SJSA1 (cell line): Measurements from ENCODE around the gene ZNF662. TPM values are rescaled to one million over a fixed set of nuclear protein-coding genes. Genes with fewer than 3 reads are reported as not detected.

Source experiments
- DNase-seq, 2 experiments: peaks; one replicate each; pipeline ENCODE4 v3.0.0-alpha.2; 2015 to 2020; ENCODE audit warnings: low spot score in 2 of 2, low read depth in 1 of 2
- H3K27ac ChIP-seq: fragments of 250-450 bp; sonication (Bioruptor Pico); 2 replicates; pipeline ENCODE4 v1.5.1; 2020; ENCODE audit warnings: mild to moderate bottlenecking, moderate library complexity
- H3K27me3 ChIP-seq: fragments of 250-450 bp; sonication (Bioruptor Pico); replicated peaks from 2 replicates; pipeline ENCODE4 v1.5.1; 2020; ENCODE audit warnings: mild to moderate bottlenecking, moderate library complexity
- H3K36me3 ChIP-seq: fragments of 250-450 bp; sonication (Bioruptor Pico); 2 replicates; pipeline ENCODE4 v1.5.1; 2020; ENCODE audit warnings: mild to moderate bottlenecking
- H3K4me1 ChIP-seq: fragments of 250-450 bp; sonication (Bioruptor Pico); replicated peaks from 2 replicates; pipeline ENCODE4 v1.6.1; 2021; ENCODE audit warnings: mild to moderate bottlenecking
- H3K4me3 ChIP-seq: fragments of 250-450 bp; sonication (Bioruptor Pico); 2 replicates; pipeline ENCODE4 v1.5.1; 2020; ENCODE audit warnings: mild to moderate bottlenecking
- H3K9me3 ChIP-seq: fragments of 250-450 bp; sonication (Bioruptor Pico); replicated peaks from 2 replicates; pipeline ENCODE4 v1.5.1; 2020; ENCODE audit warnings: mild to moderate bottlenecking
- total RNA-seq: library from RNA; depleted of rRNA; stranded (reverse); fragments of >200 nt; shearing (Covaris generic); gene quantifications from 2 replicates; pipeline ENCODE4 v1.2.3, GENCODE V29; 2014; rRNA removed

ZNF662 gene
- total RNA-seq, result not detected in 2 replicates

DNA sequence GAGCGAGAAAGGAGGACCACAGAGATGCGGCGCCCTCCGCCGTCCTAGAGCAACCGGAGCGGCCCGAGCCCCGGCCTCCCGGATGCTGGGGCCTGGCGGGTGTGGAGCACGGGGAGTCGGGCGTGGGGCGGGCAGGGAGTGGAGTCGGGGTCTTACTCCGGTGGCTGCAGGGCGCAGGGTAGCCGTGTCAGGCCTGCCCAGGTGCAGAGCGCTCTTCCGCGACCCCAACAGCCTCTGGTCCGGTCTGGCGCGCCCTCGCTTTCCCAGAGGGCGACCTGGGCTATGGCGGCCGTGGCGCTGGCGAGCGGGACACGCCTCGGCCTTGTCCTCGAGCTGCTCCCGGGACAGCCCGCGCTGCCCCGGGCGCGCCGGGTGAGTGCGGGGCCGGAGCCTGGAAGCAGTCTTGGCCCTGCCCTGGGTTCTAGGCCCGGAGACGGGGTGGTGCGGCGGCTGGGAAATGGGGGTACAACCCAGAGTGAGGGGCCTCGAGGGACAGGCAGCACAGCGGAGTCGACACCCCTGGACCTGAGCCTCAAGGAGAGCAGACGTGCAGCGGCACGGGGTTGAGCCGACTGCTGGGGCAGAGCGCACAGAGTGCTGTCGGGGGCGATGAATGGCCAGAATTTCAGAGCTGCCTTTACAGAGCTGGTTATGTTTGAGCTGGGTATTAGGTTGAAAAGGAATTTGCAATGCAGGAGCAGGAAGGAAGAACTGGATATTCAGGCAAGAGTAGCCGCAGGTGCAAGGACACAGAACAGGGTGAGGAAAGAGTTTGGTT is at the start of gene ZNF662:
ZNF662 (plus strand) TSS at position 73 of the 778 bp plus-strand sequence. CDS start 1,973 bp downstream, outside the sequence.
- no peak within 1 kb of the TSS for H3K27ac ChIP-seq
- no peak for DNase-seq

GRCh38 chr3:42856544-42856943 is 49.4 kb upstream of the ZNF662 start:
- H3K27me3 ChIP-seq, result no peaks in the 10 kb centered on the region
- no peak overlapping the region for H3K27ac ChIP-seq
- no peak overlapping the region for H3K4me3 ChIP-seq
- H3K4me1 ChIP-seq, result no peaks in the 10 kb centered on the region
- no peaks in the 10 kb centered on the region for H3K36me3 ChIP-seq
- H3K9me3 ChIP-seq, result no peaks in the 10 kb centered on the region
- no peak for DNase-seq

More for the DNA sequence above, at the start of gene ZNF662:
- H3K36me3 ChIP-seq, result no peaks in the 10 kb centered on the region
- no peaks in the 10 kb centered on the region for H3K27me3 ChIP-seq
- no peak within 1 kb of the TSS for H3K4me3 ChIP-seq
- no peaks in the 10 kb centered on the region for H3K4me1 ChIP-seq
- H3K9me3 ChIP-seq, result no peaks in the 10 kb centered on the region

- Histone ChIP-seq H3K9me3 (no peaks in the 10 kb centered on the region), H3K27me3 (no peaks in the 10 kb centered on the region), H3K36me3 (no peaks in the 10 kb centered on the region), H3K4me1 (no peaks in the 10 kb centered on the region), H3K4me3 (no peak overlapping the region), H3K27ac (no peak overlapping the region)
- no peak for DNase-seq
Measured at GRCh38 chr3:42864321-42864950, 41.5 kb upstream of the ZNF662 start.

GRCh38 chr3:42865256-42865655 is 40.7 kb upstream of the ZNF662 start:
- Histone ChIP-seq H3K27me3 (no peaks in the 10 kb centered on the region), H3K4me3 (no peak overlapping the region)
- no peak for DNase-seq

GRCh38 chr3:42867138-42867537 is 38.8 kb upstream of the ZNF662 start:
- Histone ChIP-seq H3K4me1 (no peaks in the 10 kb centered on the region), H3K36me3 (no peaks in the 10 kb centered on the region), H3K9me3 (no peaks in the 10 kb centered on the region), H3K4me3 (no peak overlapping the region), H3K27me3 (no peaks in the 10 kb centered on the region), H3K27ac (no peak overlapping the region)
- no peak for DNase-seq

More at GRCh38 chr3:42865256-42865655, 40.7 kb upstream of the ZNF662 start:
- no peaks in the 10 kb centered on the region for H3K36me3 ChIP-seq
- H3K9me3 ChIP-seq, result no peaks in the 10 kb centered on the region
- H3K27ac ChIP-seq, result no peak overlapping the region
- H3K4me1 ChIP-seq, result no peaks in the 10 kb centered on the region

- Histone ChIP-seq H3K4me3 (no peak overlapping the region), H3K36me3 (no peaks in the 10 kb centered on the region), H3K9me3 (no peaks in the 10 kb centered on the region), H3K27me3 (no peaks in the 10 kb centered on the region), H3K4me1 (no peaks in the 10 kb centered on the region), H3K27ac (no peak overlapping the region)
- DNase-seq, result no peak
Measured at GRCh38 chr3:42868841-42869240, 37.1 kb upstream of the ZNF662 start.

- H3K27ac ChIP-seq, result no peak overlapping the region
Measured at GRCh38 chr3:42871592-42872196, 34.2 kb upstream of the ZNF662 start.

DNA sequence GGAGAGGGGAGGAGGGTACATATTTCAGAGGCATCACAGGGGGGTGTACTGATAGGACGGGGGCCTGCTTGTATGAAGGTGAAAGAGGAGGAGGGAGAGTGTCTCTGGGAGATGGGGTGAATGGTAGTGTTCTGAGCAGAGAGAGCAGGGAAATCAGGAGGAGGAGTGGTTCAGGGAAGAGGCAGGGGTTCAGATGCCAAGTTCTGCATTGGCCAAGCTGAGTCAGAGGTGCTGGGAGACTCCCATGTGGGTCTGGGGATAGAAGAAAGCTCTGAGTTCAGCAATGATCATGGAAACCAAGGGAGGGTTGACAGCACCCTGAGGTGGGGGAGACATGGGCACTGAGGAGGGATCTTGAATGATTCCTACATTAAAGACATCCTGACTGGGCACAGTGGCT is 33.2 kb upstream of the ZNF662 start:
- Histone ChIP-seq H3K27me3 (no peaks in the 10 kb centered on the region), H3K9me3 (no peaks in the 10 kb centered on the region), H3K4me1 (no peaks in the 10 kb centered on the region), H3K36me3 (no peaks in the 10 kb centered on the region), H3K4me3 (no peak overlapping the region), H3K27ac (no peak overlapping the region)
- no peak for DNase-seq

More at GRCh38 chr3:42871592-42872196, 34.2 kb upstream of the ZNF662 start:
- no peak for DNase-seq
- H3K27me3 ChIP-seq, result no peaks in the 10 kb centered on the region
- no peaks in the 10 kb centered on the region for H3K36me3 ChIP-seq
- no peaks in the 10 kb centered on the region for H3K4me1 ChIP-seq
- no peak overlapping the region for H3K4me3 ChIP-seq
- H3K9me3 ChIP-seq, result no peaks in the 10 kb centered on the region

DNA sequence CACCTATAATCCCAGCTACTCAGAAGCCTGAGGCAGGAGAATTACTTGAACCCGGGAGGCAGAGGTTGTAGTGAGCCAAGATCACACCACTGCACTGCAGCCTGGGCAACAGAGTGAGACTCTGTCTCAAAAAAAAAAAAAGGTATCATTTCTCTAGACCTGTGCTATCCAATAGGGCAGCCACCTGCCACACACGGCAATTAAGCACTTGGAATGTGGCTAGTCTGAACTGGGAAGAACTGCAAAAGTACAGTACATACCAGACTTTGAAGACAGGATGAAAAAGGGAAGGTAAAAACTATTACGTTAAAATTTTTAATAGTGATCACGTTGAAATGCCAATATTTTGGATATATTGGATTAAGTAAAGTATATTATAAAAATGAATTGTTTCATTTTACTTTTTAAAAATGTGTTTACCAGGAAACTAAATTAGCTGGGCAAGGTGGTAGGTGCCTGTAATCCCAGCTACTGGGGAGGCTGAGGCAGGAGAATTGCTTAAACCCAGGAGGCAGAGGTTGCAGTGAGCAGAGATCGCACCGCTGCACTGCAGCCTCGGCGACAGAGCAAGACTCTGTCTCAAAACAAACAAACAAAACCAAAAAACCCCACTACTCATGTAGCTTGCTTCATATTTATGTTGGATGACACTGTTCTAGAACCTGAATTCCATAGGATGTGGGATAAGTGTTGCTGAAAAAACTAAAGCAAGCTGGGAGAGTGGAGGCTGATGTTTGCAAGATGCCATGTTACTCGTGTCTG is 32.5 kb upstream of the ZNF662 start:
- no peak for DNase-seq
- Histone ChIP-seq H3K9me3 (no peaks in the 10 kb centered on the region), H3K4me1 (no peaks in the 10 kb centered on the region), H3K36me3 (no peaks in the 10 kb centered on the region), H3K4me3 (no peak overlapping the region), H3K27ac (no peak overlapping the region), H3K27me3 (no peaks in the 10 kb centered on the region)

DNA sequence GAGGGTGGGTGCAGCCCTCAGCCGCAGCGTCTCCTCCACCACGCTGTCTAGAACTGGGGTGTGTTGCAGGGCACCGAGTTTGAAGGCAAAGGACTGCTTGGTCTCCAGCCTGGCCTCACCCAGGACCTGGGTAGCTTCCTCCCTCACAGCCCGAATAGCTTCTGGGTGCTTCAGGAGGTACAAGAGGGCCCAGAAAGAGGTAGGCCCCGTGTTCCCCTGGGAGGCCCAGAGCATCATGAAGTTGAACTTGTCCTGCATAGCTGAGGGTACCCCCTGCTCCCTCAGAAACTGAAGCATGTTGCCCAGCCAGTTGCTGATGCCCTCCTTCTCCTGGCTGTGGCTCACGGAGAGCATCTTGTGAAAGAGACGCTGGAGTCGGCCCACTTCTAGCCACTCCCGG is 31.2 kb upstream of the ZNF662 start:
- Histone ChIP-seq H3K4me1 (no peaks in the 10 kb centered on the region), H3K36me3 (no peaks in the 10 kb centered on the region), H3K9me3 (no peaks in the 10 kb centered on the region), H3K27ac (no peak overlapping the region), H3K4me3 (no peak overlapping the region), H3K27me3 (no peaks in the 10 kb centered on the region)
- DNase-seq, result no peak

GRCh38 chr3:42875325-42876151 is 30.4 kb upstream of the ZNF662 start, which contains the start of gene CYP8B1:
Gene CYP8B1 (minus strand): TSS chr3:42875879. CDS start chr3:42875816, 63 bp downstream.
- DNase-seq, result no peak
- no peaks in the 10 kb centered on the region for H3K36me3 ChIP-seq

DNA sequence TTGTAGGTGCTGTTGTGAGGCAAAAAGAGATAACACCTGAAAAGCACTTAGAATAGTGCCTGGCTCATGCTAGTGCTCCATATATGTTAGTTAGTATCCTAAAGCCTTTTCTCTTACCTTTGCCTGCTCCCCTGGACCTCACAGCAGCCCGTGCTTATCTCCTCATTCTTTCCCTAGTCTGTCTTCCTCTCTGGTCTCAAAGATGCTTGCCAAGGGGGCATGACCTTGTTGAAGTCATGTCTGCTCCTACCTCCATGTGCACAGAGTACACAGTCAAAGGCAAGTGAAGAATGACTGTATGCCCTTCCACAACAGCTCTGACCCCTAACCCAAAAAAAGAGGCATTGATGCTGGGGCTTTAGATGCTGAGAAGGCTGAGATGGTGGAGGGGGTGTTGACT is 29.5 kb upstream of the ZNF662 start:
- Histone ChIP-seq H3K27me3 (no peaks in the 10 kb centered on the region), H3K4me3 (no peak overlapping the region), H3K27ac (no peak overlapping the region), H3K9me3 (no peaks in the 10 kb centered on the region), H3K36me3 (no peaks in the 10 kb centered on the region), H3K4me1 (peaks cover 9% of the 10 kb centered on the region)
- no peak for DNase-seq

More at GRCh38 chr3:42875325-42876151, 30.4 kb upstream of the ZNF662 start, which contains the start of gene CYP8B1:
- Histone ChIP-seq H3K27me3 (no peaks in the 10 kb centered on the region), H3K4me1 (peaks cover 2% of the 10 kb centered on the region), H3K9me3 (no peaks in the 10 kb centered on the region), H3K27ac (no peak within 1 kb of the TSS), H3K4me3 (no peak within 1 kb of the TSS)
